Measurements from ENCODE around the gene STK11IP.

Gene STK11IP

GRCh38 chr2:219597552-219598307 is at the start of gene STK11IP:
TSS of gene STK11IP (plus strand) at chr2:219597857. CDS start at chr2:219598120, 263 bp downstream.
- peak; percentile 95 for DNase-seq

GRCh38 chr2:219548990-219549389 is 48.7 kb upstream of the STK11IP start:
- no peak for DNase-seq

- DNase-seq: no peak
Observed at GRCh38 chr2:219549619-219550018, 48.0 kb upstream of the STK11IP start.

GRCh38 chr2:219551441-219552381 is 45.9 kb upstream of the STK11IP start:
- DNase-seq: no peak

- DNase-seq: peak; percentile 88
Observed at GRCh38 chr2:219552382-219553167, 45.1 kb upstream of the STK11IP start.

- DNase-seq: no peak
Observed at GRCh38 chr2:219553168-219553417, 44.6 kb upstream of the STK11IP start.

- no peak for DNase-seq
Observed at GRCh38 chr2:219553463-219553963, 44.1 kb upstream of the STK11IP start.

- no peak for DNase-seq
Observed at GRCh38 chr2:219554350-219554749, 43.3 kb upstream of the STK11IP start.

GRCh38 chr2:219555956-219556355 is 41.7 kb upstream of the STK11IP start:
- DNase-seq: no peak

GRCh38 chr2:219556413-219556812 is 41.2 kb upstream of the STK11IP start:
- no peak for DNase-seq

- DNase-seq: no peak
Observed at GRCh38 chr2:219557320-219557719, 40.3 kb upstream of the STK11IP start.

- no peak for DNase-seq
Observed at GRCh38 chr2:219557791-219558785, 39.6 kb upstream of the STK11IP start.

- DNase-seq: no peak
Observed at GRCh38 chr2:219559156-219559915, 38.3 kb upstream of the STK11IP start.

GRCh38 chr2:219560037-219560892 is 37.4 kb upstream of the STK11IP start:
- no peak for DNase-seq

GRCh38 chr2:219560893-219561178 is 36.8 kb upstream of the STK11IP start:
- no peak for DNase-seq

GRCh38 chr2:219561179-219562048 is 36.2 kb upstream of the STK11IP start:
- no peak for DNase-seq

- no peak for DNase-seq
Observed at GRCh38 chr2:219562049-219563020, 35.3 kb upstream of the STK11IP start.

Measured in stimulated activated CD4-positive, alpha-beta T cell treated with anti-CD3 and anti-CD28 coated beads, Interleukin-15, amount 100 ng/mL, for 24 hours (primary cell).